ENCODE data around the gene P3H3.

Gene P3H3

DNA sequence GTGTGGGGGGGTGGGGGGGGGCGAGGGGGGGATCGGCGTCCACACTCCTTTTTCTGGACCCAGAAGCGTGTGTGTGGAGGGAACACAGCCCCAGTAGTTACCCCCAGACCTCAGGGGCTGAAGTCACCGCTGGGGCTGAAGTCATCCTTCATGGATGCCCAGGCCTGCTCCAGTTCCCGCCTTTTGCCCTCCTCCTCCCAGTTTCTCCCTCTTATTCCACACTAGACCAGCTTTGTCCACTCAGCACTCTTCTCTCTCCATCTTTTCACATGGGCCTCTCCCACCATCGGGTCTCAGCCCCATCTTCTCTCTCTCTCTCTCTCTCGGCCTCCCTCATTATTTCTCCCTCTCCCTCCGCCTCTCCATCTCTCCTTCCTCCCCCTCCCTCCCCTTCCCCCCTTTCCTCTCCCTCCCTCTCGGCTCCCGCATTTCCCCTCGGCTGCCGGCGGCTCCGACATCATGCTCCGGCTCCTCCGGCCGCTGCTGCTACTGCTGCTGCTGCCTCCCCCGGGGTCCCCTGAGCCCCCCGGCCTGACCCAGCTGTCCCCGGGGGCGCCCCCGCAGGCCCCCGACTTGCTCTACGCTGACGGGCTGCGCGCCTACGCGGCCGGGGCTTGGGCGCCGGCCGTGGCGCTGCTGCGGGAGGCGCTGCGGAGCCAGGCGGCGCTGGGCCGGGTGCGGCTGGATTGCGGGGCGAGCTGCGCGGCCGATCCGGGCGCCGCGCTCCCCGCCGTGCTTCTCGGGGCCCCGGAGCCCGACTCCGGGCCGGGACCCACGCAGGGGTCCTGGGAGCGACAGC, at the start of gene P3H3:
Gene P3H3, plus strand, starts transcription at position 426 of the 799 bp plus-strand sequence. Its CDS starts 34 bp downstream, at position 460.
- DNase-seq (ENCODE audit: low read depth in 2 of 2): no peak

GRCh38 chr12:6778574-6779550, 49.3 kb upstream of the P3H3 start:
- peak; percentile 81 to 88 for DNase-seq (ENCODE audit: low read depth in 2 of 2)

GRCh38 chr12:6779708-6780432, 48.3 kb upstream of the P3H3 start:
- no peak for DNase-seq (ENCODE audit: low read depth in 2 of 2)

DNA sequence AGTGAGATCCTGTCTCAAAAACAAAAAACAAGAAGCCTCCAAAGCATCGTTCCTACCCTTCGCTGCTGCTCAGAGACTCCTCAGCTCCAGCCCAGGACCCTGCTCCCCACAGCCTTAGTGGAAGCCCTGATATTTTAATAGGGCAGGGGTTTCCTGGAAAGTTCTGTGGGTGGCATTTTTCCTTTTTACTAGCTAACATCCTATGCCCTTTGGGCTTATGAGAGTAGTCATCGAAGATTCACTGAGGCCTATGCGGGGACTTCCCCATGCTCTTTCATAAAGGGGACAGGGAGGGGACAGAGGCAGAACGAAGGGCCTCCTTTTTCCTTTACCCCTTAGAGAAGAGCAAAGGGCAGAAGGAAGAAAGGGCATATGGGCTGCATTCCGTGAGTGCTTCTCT, 47.6 kb upstream of the P3H3 start:
- DNase-seq (ENCODE audit: low read depth in 2 of 2): no peak

GRCh38 chr12:6782119-6782518, 46.1 kb upstream of the P3H3 start:
- DNase-seq (ENCODE audit: low read depth in 2 of 2): no peak

GRCh38 chr12:6782850-6783566, 45.2 kb upstream of the P3H3 start:
- DNase-seq (ENCODE audit: low read depth in 2 of 2): no peak

- DNase-seq (ENCODE audit: low read depth in 2 of 2): no peak
Measured at GRCh38 chr12:6783828-6784227, 44.4 kb upstream of the P3H3 start.

GRCh38 chr12:6784296-6784695, 43.9 kb upstream of the P3H3 start:
- no peak for DNase-seq (ENCODE audit: low read depth in 2 of 2)

- DNase-seq (ENCODE audit: low read depth in 2 of 2): no peak
Measured at GRCh38 chr12:6784761-6785160, 43.4 kb upstream of the P3H3 start.

- no peak for DNase-seq (ENCODE audit: low read depth in 2 of 2)
Measured at GRCh38 chr12:6786416-6787094, 41.7 kb upstream of the P3H3 start.

GRCh38 chr12:6787309-6787708, 40.9 kb upstream of the P3H3 start:
- no peak for DNase-seq (ENCODE audit: low read depth in 2 of 2)

DNA sequence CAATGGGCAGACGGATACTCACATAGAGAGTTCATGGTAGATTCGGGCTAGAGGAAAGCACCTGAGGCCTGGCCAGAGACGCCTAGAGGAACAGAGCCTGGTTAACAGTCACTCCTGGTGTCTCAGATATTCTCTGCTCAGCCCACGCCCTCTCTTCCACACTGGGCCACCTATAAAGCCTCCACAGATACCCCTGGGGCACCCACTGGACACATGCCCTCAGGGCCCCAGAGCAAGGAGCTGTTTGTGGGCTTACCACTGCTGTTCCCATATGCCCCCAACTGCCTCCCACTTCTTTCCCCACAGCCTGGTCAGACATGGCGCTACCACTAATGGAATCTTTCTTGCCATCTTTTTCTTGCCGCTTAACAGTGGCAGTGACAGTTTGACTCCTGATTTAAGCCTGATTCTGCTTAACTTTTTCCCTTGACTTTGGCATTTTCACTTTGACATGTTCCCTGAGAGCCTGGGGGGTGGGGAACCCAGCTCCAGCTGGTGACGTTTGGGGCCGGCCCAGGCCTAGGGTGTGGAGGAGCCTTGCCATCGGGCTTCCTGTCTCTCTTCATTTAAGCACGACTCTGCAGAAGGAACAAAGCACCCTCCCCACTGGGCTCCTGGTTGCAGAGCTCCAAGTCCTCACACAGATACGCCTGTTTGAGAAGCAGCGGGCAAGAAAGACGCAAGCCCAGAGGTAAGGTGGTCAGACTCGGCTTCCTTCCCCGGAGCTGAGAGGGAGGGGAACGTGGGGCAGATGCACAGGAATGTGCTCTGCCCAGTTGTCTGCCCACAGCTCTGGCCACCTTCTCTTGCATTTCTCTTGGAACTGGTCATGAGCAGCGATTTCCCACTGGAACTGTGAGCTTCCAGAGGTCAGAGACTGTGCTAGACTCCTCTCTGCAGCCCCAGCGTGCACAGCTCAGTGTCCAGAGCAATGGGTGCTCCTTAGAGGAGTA, 39.0 kb upstream of the P3H3 start, which contains the start of gene CD4:
Gene CD4, plus strand, starts transcription at position 557 of the 953 bp plus-strand sequence. CDS start 10,611 bp downstream, outside the sequence.
- peak; percentile 65 to 81 for DNase-seq (ENCODE audit: low read depth in 2 of 2)

- DNase-seq (ENCODE audit: low read depth in 2 of 2): no peak
Measured at GRCh38 chr12:6790496-6791150, 37.6 kb upstream of the P3H3 start.

DNA sequence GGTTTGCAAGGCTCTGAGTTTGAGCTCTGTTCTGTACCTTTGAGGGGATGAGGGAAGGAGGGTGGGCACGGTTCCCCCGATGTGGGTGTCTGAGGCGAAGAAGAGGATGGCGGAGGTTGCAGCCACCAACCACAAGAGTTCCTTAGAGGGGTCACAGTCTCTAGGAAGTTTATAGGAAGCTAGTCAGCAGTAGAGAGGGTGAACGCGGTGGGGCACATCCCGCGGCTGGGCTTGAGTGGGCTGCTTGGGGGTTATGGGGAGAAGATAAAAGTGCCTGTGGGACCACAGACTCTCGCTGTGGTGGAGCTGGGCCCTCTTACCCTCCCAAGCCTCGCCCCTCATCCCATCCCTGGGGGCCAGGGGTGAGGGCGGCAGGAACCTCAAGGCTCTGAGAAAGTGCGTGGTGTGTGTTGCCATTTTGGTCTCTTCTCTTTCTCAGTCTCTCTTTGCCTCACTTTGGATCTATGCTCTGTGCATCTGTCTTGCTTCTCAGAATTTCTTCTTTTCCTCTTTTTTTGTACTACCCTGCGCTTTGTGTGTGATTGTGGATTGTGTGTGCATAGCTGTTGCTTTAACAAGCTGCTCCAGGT, 36.2 kb upstream of the P3H3 start:
- DNase-seq (ENCODE audit: low read depth in 2 of 2): no peak

GRCh38 chr12:6792522-6793201, 35.5 kb upstream of the P3H3 start:
- no peak for DNase-seq (ENCODE audit: low read depth in 2 of 2)

DNA sequence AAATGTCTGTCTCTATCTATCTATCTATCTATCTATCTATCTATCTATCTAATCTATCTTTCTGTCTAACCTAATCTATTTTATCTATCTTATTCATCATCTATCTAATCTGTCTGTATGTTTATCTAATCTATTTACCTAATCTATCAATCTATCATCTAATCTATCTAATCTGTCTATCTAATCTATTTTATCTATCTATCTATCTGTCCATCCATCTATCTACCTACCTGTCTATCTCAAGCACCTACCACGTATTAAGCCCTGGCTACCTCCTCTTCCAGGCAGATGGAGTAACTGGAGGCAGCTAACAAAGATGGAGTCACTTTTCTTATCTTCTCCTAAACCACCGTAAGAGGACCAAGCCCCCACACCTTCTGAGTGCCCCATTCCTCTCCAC, 33.1 kb upstream of the P3H3 start:
- DNase-seq (ENCODE audit: low read depth in 2 of 2): no peak

DNA sequence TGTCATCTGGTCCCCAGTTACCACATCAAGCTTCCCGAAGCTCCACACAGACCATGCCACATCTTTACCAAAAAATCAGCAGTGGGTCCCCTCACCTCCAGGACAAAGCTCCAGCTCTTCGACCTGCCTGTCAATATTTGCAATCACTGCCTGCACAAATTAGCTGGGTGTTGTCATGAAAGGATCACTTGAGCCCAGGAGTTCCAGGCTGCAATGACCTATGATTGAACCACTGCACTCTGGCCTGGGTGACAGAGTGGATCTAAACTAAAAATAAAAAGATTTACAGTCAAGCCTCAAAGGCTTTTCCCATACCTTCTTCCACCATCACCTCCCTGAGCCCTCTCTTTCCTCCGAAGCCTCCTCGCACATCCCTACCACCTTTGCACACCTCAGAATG, 31.6 kb upstream of the P3H3 start:
- no peak for DNase-seq (ENCODE audit: low read depth in 2 of 2)

DNA sequence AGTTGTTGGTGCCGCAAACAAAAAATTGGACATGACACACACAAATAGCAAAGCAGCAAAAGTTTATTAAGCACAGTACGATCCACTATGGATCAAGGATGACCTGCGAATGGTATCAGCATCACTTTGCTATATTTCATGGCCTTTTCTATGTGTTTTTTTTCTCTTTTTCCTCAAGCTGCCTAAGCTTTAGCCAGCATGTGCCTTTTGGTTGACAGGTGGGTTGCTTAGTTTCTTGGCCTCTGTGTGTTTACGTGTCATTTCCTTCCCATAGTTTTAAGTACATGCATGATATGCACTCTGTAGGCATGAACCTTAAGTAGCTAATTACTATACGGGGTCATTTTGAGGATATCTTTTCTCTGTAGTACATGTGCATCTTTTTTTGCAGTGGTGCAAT, 29.1 kb upstream of the P3H3 start:
- DNase-seq (ENCODE audit: low read depth in 2 of 2): no peak
